Psoas muscle (tissue), 8 donors: ENCODE measurements around the gene SBNO2. TPM values are rescaled to one million over a fixed set of nuclear protein-coding genes. Genes with fewer than 3 reads are reported as not detected.

ENCODE experiments used
- ATAC-seq, 4 donors: fragments of 200-7000 bp; cut with Tn5 transposase; one replicate each; pipeline ENCODE4 v1.9.1; 2020; ENCODE audit warnings: moderate library complexity in 3 of 4, mild to moderate bottlenecking in 2 of 4
- DNase-seq, 2 donors: peaks; one replicate each; pipeline ENCODE4 v3.0.0-alpha.2; 2020
- H3K27ac ChIP-seq: fragments of 200-600 bp; one replicate; pipeline ENCODE4 v1.8.0; 2022
- H3K27me3 ChIP-seq, 3 donors: fragments of 200-600 bp in 1 of 3; one replicate each; pipeline versions ENCODE4 v1.6.1 to v1.8.0; 2013 to 2022; ENCODE audit warnings: low read length in 2 of 3, mild to moderate bottlenecking in 2 of 3, moderate library complexity in 1 of 3; ENCODE audit not compliant: insufficient read depth in 3 of 3
- H3K36me3 ChIP-seq, 2 donors: fragments of 200-600 bp in 1 of 2; one replicate each; pipeline versions ENCODE4 v1.6.1 to v1.8.0; 2013 to 2022; ENCODE audit warnings: low read depth in 1 of 2, mild to moderate bottlenecking in 1 of 2, moderate library complexity in 1 of 2; ENCODE audit not compliant: insufficient read depth in 1 of 2
- H3K4me1 ChIP-seq: fragments of 200-600 bp; one replicate; pipeline ENCODE4 v1.8.0; 2022
- H3K4me3 ChIP-seq: fragments of 200-600 bp; one replicate; pipeline ENCODE4 v1.8.0; 2022; ENCODE audit warnings: mild to moderate bottlenecking
- H3K9me3 ChIP-seq: fragments of 200-600 bp; one replicate; pipeline ENCODE4 v1.8.0; 2022
- CTCF ChIP-seq: fragments of 200-600 bp; IDR thresholded peaks from one replicate; pipeline ENCODE4 v1.8.0; 2022; ENCODE audit warnings: antibody characterized with exemption
- WGBS, 3 donors: extraction: QIAGEN DNeasy Blood & Tissue Kit; methylation state at CpG; one replicate each; pipeline versions ENCODE4 v1.1.6 to v1.1.7; 2013; 5-methylcytosine and 5-hydroxymethylcytosine counted together
- intact Hi-C, 2 donors: fragments of 100-400 bp; cut with DNase I; formaldehyde crosslinking; loops; one replicate each; pipeline versions ENCODE4 v1.11.0 to v1.14.2; 2022
- polyA plus RNA-seq, 3 donors: library from polyadenylated mRNA; stranded (reverse); fragments of 200-250 nt; gene quantifications; one replicate each; pipeline ENCODE4 v1.2.3, GENCODE V29; 2013
- total RNA-seq, 4 donors: library from RNA; stranded (reverse); fragmentation: NEBNext Ultra II Directional in 2 of 4; extraction: Animal tissue kit (Norgen Biotek cat#: 25700) in 2 of 4; gene quantifications; one replicate each; pipeline versions ENCODE4 v1.2.1 to v1.2.4, GENCODE V29; 2021 to 2023
- donor health status: healthy with polysubstance abuse.
- donor health status: DM: no; HTN: no; CAD: no; lungs with moderate emphysema.
- donor health status: Bipolar disorder and iron deficiency.
- donor health status: healthy.
- donor health status: DM: yes; HTN: yes; CAD: no.
- donor health status: DM: no; HTN: no; CAD: no.
- donor health status: DM: no; HTN: no; CAD: no.
- donor health status: DM: yes; HTN: yes; CAD: no.

Gene SBNO2
- total and polyA plus RNA-seq, 7 donors: 18.5 to 138 (median 47.2) TPM

DNA sequence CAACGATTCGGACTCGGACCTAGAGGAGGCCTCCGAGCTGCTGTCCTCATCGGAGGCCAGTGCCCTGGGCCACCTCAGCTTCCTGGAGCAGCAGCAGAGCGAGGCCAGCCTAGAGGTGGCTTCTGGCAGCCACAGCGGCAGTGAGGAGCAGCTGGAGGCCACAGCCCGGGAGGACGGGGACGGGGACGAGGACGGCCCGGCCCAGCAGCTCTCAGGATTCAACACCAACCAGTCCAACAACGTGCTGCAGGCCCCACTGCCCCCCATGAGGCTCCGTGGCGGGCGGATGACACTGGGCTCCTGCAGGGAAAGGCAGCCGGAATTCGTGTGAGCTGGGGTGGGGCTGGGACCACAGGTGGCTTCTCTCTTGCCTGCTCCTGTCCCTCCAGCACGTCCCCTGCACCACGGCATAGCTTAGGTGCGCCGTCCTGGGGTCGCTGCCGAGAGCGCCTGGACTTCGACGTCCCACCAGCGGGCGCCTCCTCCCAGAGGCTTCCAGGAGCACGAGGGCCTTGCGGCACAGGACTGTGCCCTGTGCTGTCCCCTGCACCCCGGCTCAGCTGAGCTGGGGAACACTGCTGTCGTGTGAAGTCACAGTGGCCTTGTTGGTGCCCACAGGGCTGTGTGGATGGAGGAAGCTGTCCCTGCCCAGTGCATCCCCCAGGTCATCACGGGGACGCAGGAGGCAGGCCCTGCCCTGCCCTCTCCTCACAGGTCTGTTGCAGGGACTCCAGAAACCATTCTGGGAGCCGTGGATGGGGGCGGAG, 88.2 kb downstream of the SBNO2 start:
- 35 to 47% (median 36%) methylated on average over 33 to 38 of the region's 38 CpGs for WGBS, 3 donors
- Histone ChIP-seq H3K27me3 (peaks cover 0 to 5% (median 0%) of the 10 kb centered on the region in 3 donors), H3K27ac (no peak overlapping the region), H3K4me1 (no peaks in the 10 kb centered on the region), H3K9me3 (no peaks in the 10 kb centered on the region), H3K4me3 (no peak overlapping the region), H3K36me3 (peaks cover 3 to 35% of the 10 kb centered on the region in 2 donors)
- no peak for TF ChIP-seq CTCF
- intact Hi-C loops: no loop called here
- DNase-seq (peak in 1 of 2 donors; percentile 59), ATAC-seq (no peak)

DNA sequence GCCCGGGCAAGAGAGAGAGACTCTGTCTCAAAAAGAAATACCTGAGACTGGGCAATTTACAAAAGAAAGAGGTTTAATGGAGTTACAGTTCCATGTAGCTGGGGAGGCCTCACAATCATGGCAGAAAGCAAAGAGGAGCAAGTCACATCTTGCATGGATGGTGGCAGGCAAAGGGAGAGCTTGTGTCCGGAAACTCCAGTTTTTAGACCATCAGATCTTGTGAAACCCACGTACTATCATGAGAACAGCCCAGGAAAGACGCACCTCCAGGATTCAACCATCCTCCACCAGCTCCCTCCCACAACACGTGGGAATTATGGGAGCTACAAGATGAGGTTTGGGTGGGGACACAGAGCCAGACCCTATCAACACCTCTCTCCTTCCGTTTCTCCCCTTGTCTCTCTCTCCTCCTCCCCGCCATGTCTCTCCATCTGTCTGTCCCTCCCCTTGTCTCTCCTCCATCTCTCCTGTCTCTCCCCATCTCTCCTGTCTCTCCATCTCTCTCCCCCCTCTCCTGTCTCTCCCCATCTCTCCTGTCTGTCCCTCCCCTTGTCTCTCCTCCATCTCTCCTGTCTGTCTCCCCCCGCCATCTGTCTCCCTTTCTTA, 88.9 kb downstream of the SBNO2 start:
- Histone ChIP-seq H3K4me1 (no peaks in the 10 kb centered on the region), H3K9me3 (no peaks in the 10 kb centered on the region), H3K4me3 (no peak overlapping the region), H3K27ac (no peak overlapping the region), H3K27me3 (peaks cover 0 to 5% (median 0%) of the 10 kb centered on the region in 3 donors), H3K36me3 (peaks cover 3 to 28% of the 10 kb centered on the region in 2 donors)
- 56 to 75% (median 61%) methylated on average over 8 of the region's 8 CpGs for WGBS, 3 donors
- TF ChIP-seq CTCF: no peak
- intact Hi-C loops: no loop called here
- DNase-seq (no peak), ATAC-seq (no peak)

GRCh38 chr19:1084024-1084868, 89.8 kb downstream of the SBNO2 start:
- no peaks in the 10 kb centered on the region for H3K4me1 ChIP-seq
- H3K27me3 ChIP-seq: peaks cover 0 to 5% (median 0%) of the 10 kb centered on the region in 3 donors
- no peak for TF ChIP-seq CTCF
- WGBS, 3 donors: 69 to 71% (median 69%) methylated on average over 37 to 43 of the region's 43 CpGs
- peaks cover 3 to 19% of the 10 kb centered on the region in 2 donors for H3K36me3 ChIP-seq
- no peak overlapping the region for H3K4me3 ChIP-seq
- DNase-seq (no peak), ATAC-seq (no peak)
- no peak overlapping the region for H3K27ac ChIP-seq
- intact Hi-C loops: no loop called here
- H3K9me3 ChIP-seq: no peaks in the 10 kb centered on the region

DNA sequence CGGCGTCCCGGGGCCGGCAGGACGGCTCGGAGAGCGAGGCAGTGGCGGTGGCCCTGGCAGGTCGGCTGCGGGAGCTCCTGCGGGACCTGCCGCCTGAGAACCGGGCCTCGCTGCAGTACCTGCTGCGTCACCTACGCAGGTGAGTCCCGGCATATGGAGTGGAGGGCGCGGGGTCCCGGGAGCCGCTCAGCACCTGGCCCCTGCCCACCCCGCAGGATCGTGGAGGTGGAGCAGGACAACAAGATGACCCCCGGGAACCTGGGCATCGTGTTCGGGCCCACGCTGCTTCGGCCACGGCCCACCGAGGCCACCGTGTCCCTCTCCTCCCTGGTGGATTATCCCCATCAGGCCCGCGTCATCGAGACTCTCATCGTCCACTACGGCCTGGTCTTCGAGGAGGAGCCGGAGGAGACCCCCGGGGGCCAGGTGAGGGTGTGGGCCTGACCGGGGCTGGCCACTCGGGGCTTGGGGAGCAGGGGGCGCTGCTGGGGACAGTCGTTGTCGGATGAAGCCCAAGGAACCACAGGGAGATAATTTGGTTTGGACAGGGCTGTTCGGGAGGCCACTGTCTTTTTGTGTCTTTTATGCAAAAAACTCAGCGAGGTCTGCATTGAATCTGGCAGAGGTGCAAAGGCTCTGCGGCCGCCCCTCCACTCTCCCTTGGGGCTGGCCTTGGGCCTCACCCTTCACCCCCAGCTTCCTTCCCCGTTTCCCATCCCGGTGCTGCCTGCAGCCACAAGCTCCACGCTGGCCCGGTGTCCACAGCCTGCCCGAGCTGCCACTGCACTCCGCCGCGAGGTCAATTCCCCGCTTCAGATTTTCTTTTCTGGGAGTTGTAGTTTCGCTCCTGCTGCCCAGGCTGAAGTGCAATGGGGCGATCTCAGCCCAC, 90.9 kb downstream of the SBNO2 start:
- no peaks in the 10 kb centered on the region for H3K9me3 ChIP-seq
- 69 to 74% (median 73%) methylated on average over 45 to 59 of the region's 59 CpGs for WGBS, 3 donors
- peaks cover 0 to 5% (median 0%) of the 10 kb centered on the region in 3 donors for H3K27me3 ChIP-seq
- TF ChIP-seq CTCF: no peak
- no peak for DNase-seq
- H3K27ac ChIP-seq: no peak overlapping the region
- H3K4me3 ChIP-seq: peak overlapping the region; percentile 47
- peaks cover under 1 to 8% of the 10 kb centered on the region in 2 donors for H3K36me3 ChIP-seq
- no peaks in the 10 kb centered on the region for H3K4me1 ChIP-seq
- intact Hi-C loops: no loop called here
- ATAC-seq: no peak
